ENCODE results near the gene DSCAML1.
A peak's percentile ranks its signal among the peaks of the same experiment; 100 is the strongest.

Gene DSCAML1, protein sequence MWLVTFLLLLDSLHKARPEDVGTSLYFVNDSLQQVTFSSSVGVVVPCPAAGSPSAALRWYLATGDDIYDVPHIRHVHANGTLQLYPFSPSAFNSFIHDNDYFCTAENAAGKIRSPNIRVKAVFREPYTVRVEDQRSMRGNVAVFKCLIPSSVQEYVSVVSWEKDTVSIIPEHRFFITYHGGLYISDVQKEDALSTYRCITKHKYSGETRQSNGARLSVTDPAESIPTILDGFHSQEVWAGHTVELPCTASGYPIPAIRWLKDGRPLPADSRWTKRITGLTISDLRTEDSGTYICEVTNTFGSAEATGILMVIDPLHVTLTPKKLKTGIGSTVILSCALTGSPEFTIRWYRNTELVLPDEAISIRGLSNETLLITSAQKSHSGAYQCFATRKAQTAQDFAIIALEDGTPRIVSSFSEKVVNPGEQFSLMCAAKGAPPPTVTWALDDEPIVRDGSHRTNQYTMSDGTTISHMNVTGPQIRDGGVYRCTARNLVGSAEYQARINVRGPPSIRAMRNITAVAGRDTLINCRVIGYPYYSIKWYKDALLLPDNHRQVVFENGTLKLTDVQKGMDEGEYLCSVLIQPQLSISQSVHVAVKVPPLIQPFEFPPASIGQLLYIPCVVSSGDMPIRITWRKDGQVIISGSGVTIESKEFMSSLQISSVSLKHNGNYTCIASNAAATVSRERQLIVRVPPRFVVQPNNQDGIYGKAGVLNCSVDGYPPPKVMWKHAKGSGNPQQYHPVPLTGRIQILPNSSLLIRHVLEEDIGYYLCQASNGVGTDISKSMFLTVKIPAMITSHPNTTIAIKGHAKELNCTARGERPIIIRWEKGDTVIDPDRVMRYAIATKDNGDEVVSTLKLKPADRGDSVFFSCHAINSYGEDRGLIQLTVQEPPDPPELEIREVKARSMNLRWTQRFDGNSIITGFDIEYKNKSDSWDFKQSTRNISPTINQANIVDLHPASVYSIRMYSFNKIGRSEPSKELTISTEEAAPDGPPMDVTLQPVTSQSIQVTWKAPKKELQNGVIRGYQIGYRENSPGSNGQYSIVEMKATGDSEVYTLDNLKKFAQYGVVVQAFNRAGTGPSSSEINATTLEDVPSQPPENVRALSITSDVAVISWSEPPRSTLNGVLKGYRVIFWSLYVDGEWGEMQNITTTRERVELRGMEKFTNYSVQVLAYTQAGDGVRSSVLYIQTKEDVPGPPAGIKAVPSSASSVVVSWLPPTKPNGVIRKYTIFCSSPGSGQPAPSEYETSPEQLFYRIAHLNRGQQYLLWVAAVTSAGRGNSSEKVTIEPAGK (N-terminal part only)

GRCh38 chr11:117796872-117797529, at the start of gene DSCAML1:
TSS of gene DSCAML1 (minus strand) at chr11:117797216. CDS start at chr11:117797079, 137 bp downstream.
- peak; percentile 70 for DNase-seq (ENCODE audit: low spot score)

DNA sequence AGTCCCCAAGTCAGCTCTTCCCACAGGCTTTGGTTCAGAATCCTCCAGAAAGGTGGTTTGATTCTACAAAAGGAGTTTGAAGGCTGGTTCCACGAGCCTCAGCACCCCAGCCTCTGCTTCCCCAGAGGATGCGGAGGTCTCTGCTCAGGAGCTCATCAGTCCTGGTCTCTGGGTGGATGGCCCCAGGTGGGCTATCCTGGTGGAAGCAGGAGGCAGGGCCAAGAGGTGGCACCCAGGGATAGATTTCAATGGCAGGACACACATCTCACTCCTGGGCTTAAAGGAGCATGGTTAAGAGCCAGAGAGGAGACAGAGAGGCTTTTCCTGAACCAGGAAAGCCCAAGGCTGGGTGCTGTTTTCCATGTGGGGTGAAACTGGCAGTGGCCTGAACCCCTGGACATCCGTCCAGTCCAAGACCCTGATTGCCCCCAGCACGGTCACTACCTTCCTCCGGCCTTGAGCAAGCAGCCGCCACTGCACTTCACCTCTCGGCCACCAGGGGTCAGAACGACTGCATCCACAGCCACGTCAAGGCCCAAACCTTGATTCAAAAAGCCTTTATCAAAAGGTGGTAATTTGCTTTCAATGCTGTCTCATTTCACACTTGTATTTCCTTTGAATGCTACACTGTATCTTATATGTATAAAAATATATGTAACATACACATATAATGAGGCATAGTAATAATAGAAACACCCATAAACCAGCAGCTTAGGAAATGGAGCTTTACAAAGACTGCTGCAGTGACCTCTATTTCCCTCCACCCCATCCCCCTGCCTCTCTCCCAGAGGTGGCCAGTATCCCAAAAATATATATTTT, 46.9 kb upstream of the DSCAML1 start:
- peak; percentile 61 for DNase-seq (ENCODE audit: low spot score)

- DNase-seq (ENCODE audit: low spot score): no peak
These were observed 45.3 kb upstream of the DSCAML1 start for GRCh38 chr11:117842131-117842941.

GRCh38 chr11:117841551-117842031, 44.6 kb upstream of the DSCAML1 start:
- DNase-seq (ENCODE audit: low spot score): no peak

DNA sequence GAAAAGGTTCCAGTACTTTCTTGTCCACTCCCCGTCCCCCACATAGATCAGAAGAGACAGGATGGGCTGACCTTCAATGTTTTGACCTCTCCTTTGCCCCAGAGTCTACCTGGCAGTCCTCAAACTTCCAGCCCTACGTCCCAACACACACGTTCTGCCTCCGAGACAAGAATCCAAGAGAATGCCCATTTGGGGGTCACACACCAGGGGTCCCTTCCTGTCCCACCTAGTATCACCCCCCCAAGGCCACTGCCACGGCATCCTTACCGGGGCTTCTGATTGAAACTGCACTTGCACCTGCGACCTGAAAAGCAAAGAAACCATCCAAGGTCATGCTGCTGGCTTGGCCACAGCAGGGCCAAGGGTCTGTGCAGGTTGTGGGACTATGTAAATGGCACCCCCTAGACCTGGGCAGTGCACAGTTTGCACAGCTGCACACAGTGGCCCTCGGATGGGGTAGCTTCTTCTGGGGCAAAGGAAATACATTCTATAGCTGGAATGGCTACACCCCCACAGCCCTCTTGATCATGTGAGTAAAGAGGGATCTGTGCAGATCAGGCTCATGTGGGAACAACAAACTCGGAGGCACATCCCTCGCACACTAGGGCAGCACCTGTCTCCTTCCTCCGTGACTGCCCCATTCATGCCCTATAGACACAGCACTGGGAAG, 44.0 kb upstream of the DSCAML1 start:
- no peak for DNase-seq (ENCODE audit: low spot score)

DNA sequence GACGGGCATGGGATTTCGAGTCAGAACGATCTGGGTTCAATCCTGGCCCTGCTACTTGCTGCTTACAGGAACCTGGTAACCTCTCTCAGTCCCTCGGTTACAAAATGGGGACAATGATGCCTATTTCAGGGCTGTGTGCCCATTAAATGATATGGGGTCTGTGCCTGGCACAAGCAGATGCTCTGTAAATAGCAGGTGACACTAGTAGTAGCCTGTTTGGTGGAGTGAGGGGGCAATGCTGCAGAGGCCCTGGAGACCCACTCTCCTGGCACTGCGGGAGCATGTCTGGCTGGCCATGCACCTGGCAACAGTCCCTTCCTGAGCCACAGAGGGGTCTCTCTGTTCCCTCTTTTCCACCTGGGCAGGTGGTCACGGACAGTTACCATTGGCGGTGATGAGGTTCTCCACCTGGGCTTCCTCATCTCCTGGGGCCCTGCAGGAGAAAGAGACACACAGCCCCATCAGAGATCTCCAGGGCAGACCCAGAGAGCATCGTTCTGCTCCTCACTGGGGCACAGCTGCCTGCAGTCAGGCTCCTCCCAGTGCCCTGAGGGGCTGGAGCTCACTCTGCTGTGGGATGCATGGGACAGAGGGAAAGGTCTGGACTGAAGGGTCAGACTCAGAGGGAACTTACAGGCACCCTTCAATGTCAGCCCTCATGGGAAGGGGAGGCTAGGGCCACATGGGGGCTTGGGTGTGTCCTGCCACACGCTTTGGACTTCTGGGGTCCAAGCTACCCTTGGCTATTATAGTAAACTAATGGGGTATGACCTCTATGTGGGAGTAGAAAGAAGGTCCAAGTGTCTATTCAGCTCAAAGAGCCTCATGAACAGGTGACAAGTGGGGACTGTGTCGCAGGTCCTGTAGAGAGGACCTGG, 43.2 kb upstream of the DSCAML1 start:
- no peak for DNase-seq (ENCODE audit: low spot score)

DNA sequence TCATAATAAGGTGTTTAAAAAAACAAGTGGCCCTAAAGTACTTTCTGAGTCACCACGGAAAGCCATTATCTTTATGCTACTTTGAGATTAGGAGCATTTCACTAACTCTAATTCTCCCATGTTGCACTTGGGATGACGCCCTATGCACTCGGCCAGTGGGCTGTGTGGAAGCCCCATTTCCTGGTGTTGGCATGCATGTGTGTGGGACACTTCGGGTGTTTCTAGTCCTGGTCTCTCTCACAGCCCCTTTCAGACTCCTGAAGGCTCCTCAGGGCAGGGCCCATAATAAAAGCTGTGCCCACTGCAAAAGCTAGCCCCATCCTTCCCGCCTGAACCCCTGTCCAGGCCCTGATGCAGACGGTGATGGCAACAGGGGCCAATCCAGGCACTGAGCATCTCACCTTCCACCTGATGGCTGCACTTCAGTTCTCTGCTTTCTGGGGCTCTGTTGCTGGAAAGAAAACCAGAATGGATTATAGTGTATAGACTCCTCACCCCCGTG, 42.4 kb upstream of the DSCAML1 start:
- no peak for DNase-seq (ENCODE audit: low spot score)

GRCh38 chr11:117838901-117839300, 41.9 kb upstream of the DSCAML1 start:
- no peak for DNase-seq (ENCODE audit: low spot score)

DNA sequence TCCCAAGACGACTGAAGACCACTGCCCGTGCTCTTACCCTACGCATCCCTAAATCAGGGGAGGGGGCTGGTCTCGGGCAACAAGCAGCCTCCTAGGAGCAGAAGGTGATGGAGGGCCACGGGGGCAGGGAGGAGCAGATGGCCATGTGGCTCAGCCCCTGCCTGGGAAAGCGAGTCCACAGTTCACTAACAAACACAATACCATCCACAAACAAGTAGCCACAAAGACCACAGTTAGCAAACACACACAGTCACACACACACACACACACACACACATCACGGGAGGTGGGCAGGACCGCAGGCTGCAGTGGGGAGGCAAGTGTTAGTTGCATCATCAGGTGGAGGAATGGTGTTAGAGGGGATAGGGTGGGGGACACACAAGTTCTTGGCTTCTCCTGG, 40.8 kb upstream of the DSCAML1 start:
- DNase-seq (ENCODE audit: low spot score): no peak

GRCh38 chr11:117837070-117837776, 40.2 kb upstream of the DSCAML1 start:
- DNase-seq (ENCODE audit: low spot score): no peak

DNA sequence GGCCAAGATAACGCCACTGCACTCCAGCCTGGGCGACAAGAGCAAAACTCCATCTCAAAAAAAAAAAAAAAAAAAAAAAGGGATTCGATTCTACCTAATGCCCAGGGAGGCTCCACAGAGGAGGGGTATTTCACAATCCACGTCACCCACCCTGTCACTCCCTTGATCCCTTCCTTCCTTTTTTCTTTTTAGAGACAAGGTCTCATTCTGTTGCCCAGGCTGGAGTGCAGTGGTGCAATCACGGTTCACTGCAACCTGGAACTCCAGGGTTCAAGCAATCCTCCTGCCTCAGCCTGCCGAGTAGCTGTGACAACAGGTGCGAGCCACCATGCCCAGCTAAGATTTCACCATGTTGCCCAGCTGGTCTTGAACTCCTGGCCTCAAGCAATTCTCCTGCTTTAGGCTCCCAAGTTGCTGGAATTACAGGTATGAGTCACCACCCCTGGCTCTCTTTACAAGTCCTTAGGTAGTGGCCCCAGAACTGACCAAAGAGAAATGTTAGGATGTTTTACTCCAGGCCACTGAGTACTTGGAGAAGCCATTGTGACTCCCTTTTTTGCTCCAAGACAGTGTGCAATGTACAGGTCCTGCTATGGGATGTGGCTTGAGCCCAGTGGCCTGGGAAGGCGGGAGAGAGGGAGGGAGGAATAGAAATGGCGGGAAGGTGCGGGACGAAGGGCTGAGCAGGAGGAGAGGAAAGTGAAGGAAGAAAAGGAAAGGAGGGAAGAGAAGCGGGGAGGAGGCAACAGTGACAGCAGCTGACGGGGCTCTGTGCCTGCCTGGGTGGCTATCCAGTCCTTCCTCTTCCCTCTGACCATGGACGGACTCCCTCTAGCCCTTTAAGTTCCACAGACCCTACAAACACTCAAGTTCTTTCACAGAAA, 39.3 kb upstream of the DSCAML1 start:
- no peak for DNase-seq (ENCODE audit: low spot score)

- DNase-seq (ENCODE audit: low spot score): no peak
These were observed 38.6 kb upstream of the DSCAML1 start for GRCh38 chr11:117835576-117835975.

DNA sequence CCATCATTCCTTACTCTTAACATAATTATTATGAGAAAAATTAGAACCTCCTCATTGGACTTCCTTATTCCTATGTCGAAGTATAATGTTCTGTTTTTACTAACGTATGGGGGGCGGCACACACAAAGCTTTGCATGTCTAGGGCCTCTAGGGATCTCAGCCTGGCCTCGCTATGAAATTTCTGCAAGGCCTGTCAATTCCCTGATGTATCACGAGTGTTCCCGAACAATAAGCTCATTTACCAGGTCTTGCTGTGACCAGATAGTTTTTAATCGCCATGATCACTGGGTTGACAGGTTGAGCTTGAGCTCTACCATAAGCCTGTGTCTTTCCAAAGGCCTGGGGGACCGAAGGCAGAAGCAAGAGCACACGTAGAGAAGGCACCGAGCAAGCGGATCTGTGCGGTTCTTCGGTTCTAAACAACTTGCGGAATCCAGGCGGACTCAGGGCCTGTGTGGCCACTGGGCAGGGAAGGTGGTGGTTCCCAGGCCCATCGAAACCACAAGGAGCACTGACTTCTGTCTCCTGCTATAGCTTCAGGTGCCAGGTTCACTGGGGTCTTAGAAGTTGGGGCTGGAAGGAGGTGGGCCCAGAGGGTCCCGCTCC, 37.9 kb upstream of the DSCAML1 start:
- no peak for DNase-seq (ENCODE audit: low spot score)

- no peak for DNase-seq (ENCODE audit: low spot score)
These were observed 37.2 kb upstream of the DSCAML1 start for GRCh38 chr11:117834068-117834810.

- no peak for DNase-seq (ENCODE audit: low spot score)
These were observed 36.4 kb upstream of the DSCAML1 start for GRCh38 chr11:117833401-117833891.

All from globus pallidus (tissue), 1 donor.